ENCODE results near the gene MCL1.

Gene MCL1

GRCh38 chr1:150555971-150556865, 23.2 kb downstream of the MCL1 start:
- no peak for DNase-seq

GRCh38 chr1:150555198-150555970, 24.0 kb downstream of the MCL1 start:
- no peak for DNase-seq

GRCh38 chr1:150554086-150554452, 25.3 kb downstream of the MCL1 start:
- DNase-seq = no peak

- no peak for DNase-seq
These were observed 25.9 kb downstream of the MCL1 start for GRCh38 chr1:150553392-150554085.

- DNase-seq = no peak
These were observed 26.5 kb downstream of the MCL1 start for GRCh38 chr1:150552911-150553289.

GRCh38 chr1:150552128-150552910, 27.1 kb downstream of the MCL1 start:
- no peak for DNase-seq

GRCh38 chr1:150551784-150552127, 27.7 kb downstream of the MCL1 start:
- DNase-seq = no peak

GRCh38 chr1:150551051-150551783, 28.2 kb downstream of the MCL1 start:
- no peak for DNase-seq

GRCh38 chr1:150550222-150551050, 29.0 kb downstream of the MCL1 start:
- DNase-seq = no peak

GRCh38 chr1:150549496-150550221, 29.8 kb downstream of the MCL1 start:
- DNase-seq = no peak

- no peak for DNase-seq
These were observed 30.5 kb downstream of the MCL1 start, which contains the start of gene ADAMTSL4 for GRCh38 chr1:150548632-150549495. Gene ADAMTSL4, plus strand, starts transcription at chr1:150549408. Its CDS starts 2,881 bp downstream, at chr1:150552289.

- DNase-seq = no peak
These were observed 31.1 kb downstream of the MCL1 start for GRCh38 chr1:150548324-150548631.

GRCh38 chr1:150546294-150546937, 33.0 kb downstream of the MCL1 start:
- no peak for DNase-seq

- no peak for DNase-seq
These were observed 33.9 kb downstream of the MCL1 start for GRCh38 chr1:150545486-150546032.

- no peak for DNase-seq
These were observed 35.2 kb downstream of the MCL1 start for GRCh38 chr1:150544204-150544603.

- DNase-seq = no peak
These were observed 35.8 kb downstream of the MCL1 start for GRCh38 chr1:150543500-150544143.

- DNase-seq = no peak
These were observed 41.4 kb downstream of the MCL1 start for GRCh38 chr1:150537732-150538684.

Data from cortex of kidney (tissue), 1 donor.